Fibroblast of skin of right biceps (primary cell): ENCODE measurements around the gene CLCN5.
A peak's percentile ranks its signal among the peaks of the same experiment; 100 is the strongest.

Experiments used
- DNase-seq: peaks from one replicate; pipeline ENCODE4 v3.0.0-alpha.2; 2013

CLCN5 gene

DNA sequence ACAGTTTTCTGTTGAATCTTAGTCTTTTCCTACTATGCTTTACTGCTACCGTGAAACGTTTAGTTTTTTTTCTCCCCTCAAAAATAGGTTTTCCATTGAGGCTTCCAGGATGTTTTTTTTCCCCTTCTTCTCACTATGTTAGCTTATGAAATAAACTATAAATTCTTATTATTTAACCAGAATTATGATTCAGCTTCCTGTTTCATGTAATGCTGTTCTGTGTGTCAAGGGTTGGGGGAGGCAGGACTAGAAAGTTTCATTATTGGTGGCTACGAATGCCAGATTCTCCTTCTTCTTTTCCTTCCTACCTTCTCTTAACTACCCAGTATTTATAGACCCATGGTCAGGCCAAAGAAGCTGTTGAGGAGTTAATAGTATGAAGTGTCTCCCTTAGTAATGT is 11.8 kb downstream of the CLCN5 start:
- DNase-seq = no peak

DNA sequence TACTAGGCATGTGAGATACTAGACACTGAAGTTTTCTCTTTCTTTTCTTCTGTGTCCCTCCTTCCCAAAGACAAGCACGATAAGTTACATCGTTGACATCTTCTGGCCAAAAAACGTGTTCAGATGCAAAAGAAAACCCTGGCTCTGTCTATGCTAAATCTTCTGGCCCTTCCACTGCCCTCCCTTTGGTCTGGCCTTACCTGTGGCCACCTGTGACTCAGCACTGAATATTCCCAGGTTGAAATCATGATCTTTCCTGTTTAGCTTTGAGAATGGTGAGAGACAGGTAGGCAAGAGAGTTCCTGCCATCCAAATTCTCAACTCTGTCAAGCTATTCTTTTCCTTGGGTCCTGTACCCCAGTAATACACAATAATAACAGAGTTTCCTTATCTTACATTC is 12.3 kb downstream of the CLCN5 start:
- no peak for DNase-seq

DNA sequence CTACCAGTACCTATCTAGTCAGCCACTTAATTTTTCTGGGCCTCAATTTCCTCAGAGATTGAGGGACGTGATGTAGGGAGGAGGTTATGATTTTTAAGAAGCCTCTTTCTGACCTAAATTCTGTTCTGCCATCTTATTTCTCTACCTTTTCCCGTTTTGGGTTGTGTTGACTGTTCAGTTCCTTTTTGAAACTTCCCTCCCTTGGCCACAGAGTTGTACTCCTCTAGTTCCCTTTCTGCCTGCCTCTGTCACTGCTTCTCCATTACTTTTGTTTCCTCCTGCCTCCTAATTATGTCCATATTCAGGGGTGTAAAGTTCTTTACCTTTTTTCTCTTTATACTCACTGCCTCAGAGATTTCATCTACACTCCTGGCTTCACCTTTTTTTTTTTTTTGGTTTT is 25.4 kb downstream of the CLCN5 start:
- DNase-seq = no peak

DNA sequence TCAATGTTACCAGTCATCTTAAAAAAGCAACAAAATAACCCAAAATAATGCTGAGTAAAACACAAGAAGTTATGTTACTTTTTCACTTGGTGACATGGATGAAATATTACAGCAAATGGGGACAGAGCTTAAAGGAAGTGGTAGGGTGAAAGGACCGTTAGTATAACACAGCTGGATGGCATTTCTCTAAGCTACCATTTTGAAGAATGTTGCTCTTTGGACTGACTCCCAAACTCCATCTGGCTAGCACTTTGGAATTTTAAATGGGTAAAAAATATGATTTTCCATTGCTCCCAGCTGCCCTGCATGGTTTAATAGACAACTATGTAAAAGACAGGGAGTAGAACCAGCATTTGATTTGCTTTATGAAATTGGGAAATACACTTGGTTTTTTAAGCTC is 27.6 kb downstream of the CLCN5 start:
- no peak for DNase-seq

DNA sequence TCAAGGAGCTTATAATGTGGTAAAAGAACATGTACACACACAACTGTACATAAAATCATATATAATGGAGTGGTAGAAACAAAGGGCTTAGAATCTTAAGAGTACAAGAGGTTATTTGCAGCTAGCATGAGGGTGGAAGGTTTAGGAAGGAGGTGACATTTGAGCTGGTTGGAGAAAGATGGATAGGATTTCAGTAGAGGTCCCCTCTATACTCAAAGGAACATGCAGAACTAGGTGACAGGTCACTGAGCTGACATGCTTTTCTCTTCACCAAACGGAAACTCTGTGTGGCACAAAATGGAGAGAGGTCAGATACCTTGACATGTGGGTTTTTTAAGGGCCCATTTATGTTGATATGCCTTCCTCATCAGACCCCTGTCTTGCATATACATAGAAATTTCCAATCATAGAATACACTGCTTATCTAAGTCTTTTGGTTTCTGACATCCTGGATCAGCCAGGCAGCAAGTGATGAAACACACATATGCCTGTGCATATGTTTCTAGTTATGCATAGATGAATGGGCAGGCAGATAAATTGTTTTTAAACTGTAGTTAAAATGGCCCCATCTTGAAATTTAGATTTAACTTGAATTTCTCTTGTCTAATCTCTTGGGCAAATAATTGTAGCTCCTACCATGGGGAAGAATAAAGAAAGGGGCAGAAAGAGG is 29.3 kb downstream of the CLCN5 start:
- no peak for DNase-seq

DNA sequence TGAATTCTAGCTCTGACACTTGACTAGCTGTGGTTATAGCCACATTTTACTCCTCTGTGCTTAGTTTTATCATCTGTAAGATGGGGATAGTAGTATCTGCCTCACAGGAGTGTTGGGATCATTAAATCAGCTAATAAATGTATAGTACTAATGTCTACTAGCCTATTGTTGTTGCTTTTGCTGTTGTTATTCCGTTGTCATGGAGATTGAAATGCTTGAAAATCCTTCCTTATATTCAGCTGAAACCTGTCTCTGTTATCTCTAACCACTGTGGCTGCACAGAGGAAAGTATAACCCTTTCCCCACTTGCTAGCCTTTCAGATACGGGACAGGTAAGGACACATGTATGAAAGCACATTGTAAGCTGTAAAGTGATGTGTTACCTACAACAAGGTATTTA is 33.9 kb downstream of the CLCN5 start:
- no peak for DNase-seq

DNA sequence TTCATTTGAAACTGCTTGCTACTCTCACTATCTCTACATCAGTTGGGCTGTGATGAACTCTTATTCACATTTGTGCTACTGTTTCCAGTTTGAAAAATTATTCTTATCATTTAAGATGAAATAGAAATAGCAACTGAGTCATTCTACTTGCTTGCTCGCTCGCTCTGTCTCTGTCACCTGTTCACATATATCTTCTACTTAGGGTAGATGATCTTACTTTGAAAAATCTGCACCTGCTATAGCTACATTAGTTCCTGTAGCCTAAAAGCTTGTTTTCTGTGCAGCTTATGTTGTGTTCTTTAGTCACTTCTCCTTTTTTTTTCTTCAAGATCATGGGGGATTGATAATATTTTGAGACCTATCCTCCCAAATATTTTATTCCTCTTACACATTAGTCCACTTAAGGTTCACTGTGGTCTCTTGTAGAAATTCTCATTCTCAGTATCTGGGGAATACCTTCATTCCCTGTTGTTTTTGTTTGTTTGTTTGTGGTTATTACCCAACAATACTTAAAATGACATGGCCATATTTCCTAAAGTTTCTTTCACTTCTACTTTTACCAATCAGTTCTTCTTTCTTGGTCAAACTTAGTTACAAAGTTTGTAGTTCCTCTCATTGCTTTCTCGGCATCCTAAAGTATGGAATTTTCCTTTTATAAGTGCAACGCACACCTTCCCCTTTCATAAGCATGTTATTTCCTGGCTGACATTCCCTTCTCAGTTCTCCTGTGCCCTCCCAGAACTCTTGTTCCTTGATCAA is 36.5 kb downstream of the CLCN5 start:
- no peak for DNase-seq

DNA sequence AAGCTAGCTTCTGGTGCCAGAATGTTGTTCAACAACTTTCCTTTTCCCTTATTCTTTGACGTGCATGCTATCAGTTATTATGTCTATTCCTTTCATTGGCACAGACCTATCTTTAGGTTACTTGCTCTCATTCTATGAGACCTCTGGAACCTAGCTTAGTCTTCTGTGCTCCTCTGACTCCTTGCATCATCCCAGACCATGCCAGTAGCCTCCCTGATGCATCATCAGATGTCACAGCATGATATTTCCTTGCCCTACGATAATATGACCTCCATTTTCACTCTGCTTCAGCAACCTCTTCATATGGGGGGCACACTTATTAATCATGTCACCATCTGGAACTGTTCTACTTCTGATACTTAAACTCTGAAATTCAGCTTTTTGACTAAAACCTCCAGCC is 37.2 kb downstream of the CLCN5 start:
- no peak for DNase-seq

DNA sequence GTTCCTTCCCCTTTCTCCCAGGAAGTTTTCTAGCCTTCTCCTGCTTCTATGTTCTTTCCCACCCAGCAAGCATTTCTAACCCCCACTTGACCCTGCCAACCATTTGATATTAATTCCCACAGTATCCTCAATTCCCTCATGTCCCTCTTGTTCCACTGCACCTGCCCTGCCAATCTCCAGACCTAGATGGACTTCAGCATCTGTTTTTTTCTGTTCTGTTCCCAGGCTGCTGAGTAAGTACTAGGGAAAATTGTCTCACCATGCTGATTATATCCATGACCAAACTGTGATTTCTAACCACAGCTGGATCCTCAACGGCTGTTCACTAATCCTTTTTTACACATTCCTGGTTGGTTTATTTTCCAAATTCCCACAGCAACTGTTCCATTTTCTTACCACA is 37.7 kb downstream of the CLCN5 start:
- DNase-seq = no peak

DNA sequence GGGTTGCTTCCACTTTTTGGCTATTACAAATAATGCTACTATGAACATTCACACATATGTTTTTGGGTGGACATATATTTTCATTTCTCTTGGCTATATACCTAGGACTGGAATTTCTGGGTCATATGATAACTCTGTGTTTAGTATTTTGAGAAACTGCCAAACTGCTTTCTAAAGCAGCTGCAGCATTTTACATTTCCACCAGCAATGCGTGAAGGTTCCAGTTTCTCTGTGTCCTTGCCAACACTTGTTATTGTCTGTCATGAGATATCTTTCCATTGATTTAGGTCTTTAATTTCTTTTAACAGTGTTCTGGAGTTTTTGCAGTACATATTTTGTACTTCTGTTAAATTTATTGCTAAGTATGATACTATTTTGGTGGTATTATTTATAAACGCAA is 48.3 kb downstream of the CLCN5 start:
- DNase-seq = no peak

DNA sequence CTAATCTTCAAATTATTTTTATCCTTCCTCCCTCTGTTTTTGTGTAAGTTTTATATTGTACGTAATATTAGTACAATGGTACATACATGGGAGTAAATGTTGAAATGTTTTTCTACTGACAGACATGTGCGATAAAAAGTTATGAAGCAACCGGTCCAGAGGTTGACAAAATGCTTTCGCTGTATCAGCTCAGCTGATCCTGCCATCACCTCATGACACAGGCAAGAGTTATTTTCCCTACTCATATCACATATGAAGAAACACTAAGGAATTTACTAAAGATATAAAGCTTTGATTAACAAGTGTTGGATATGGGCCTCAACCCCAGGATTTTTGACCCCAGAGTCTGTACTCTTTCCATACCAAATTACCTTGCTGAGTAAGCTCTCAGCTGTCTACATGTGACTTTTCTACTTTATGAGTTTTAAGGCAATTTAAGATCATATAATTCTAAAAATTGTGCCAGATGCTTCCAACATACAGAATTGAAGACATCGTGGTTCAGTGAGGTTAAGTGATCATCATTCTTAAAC is 50.0 kb downstream of the CLCN5 start:
- DNase-seq = peak; percentile 25

DNA sequence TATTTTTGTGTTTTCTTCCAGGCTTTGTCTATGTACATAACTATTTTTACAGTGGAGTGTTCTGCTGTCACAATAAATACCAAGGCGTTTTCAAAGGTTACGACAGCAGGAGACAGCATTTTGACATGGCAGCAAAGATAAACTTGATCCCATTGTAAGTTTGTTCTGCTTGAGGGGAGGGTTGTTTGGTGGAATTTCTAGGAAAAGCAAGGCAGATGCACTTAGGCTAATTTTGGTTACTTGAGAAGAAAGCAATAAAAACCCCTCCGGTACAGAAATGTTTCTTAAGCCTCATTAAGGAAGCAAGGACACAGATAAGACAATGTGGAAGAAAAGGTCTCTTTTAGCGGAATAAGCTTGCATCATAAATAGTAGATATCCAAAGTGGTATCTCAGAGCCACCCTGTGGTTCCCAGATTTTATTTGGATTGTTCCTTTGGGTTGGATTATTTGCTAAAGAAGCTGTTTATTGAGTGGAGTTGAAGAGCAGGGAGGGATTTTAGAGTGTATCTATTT is 54.3 kb downstream of the CLCN5 start:
- no peak for DNase-seq

DNA sequence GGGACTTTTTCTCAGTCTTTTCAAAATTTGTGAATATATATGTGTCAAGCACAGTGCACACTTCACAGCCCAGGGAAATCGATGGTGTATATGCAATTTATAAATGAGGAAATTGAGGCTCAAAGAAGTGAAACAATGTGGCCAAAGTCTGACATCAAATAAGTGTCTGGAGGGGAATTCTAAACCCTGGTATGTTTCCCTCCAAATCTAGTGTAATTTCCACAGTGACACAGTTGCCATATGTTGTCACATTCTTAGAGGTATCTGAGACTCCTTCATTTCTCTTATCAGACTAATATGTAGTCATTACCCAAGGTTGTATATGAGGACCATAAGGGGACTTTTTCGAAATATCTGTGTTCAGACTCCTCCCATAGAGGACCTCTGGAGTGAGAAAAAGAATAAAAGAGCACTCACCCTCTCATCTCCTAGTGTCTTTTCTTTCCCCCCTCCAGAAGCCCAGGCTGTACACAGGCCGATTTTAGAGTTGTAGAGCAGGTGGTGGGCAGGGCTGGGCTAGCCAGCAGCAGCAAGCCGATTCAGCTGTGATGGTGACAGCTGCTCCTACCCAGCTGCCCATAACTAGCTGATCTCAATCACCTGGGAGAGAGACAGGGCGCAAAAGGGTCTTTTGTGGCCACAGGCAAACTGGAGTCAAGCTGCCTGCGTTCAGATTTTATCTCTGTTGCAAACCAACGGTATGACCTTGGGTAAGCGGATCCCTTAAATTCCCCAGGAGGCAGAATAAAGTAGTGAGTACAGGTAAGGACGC is 55.1 kb downstream of the CLCN5 start:
- DNase-seq = no peak

DNA sequence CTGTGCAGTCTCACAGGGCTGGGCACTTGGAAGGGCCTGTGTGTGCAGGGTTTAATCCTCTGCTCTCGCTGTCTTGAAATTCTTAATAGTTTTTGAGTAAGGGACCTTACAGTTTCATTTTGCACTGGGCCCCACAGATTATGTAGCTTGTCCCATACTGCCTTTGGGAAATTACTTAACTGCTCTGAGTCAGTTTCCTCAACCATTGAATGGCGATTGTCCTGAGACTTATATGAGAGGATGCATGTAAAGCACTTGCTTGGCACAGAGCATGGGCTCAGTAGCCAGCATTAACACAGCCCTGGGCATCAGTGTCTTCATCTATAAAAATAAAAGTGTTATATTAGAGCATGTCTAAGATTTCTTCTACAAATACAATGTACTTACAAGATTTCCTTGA is 55.8 kb downstream of the CLCN5 start:
- DNase-seq = no peak

DNA sequence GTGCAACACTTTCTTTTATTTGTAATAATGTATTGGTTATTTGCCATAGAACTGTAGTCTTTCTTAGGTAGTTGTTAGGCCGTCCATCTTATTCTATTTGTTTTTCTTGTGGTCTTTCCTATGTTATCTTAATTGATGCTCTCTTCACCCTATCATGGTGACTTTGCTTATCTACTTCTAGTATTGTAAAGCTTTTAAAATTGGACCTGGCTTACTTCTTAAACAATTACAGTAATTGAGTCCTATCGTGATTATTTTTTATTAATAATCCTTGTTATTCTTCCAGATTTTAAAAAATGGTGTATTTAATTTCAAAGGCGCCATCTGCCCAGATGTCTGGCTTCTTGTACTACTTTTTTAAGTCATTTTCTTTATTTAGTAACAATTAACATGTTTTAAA is 63.7 kb downstream of the CLCN5 start:
- no peak for DNase-seq

DNA sequence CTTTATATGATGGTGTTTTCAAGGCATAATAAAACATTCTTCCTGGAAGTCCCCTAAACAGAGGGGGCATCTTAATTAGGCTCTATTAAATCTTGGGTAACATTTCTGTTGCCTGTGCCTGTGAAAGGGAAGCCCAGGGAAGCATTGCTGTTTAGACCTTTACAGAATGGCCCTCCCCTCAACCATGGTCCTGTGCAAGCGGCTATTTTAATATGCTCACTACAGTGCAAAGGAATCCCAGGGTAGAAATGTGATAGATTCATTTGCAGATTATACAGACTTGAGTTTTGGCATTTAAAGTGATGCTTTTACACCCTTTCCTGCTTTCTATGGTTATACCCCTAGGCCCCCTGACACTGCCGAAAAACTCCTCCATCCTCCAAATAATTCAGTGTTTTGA is 65.3 kb downstream of the CLCN5 start:
- DNase-seq = no peak

DNA sequence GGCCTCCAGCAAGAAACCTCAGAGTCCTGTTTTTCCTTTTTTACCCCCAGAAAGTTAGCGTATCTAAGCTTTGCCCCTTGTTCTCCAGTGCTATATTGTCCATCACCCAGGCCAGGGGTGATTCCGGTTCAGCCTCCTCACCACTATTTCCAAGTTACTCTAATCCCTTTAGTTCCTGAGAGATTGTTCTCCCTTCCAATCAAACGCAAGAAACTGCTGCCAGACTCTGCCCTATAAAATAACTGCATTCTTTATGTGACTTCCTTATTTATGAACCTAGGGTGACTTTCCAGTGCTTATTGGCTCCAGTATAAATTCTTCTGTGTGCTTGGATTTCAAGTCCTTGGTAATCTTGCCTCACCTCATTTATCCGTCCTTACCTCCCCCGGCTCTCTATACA is 65.7 kb downstream of the CLCN5 start:
- no peak for DNase-seq

DNA sequence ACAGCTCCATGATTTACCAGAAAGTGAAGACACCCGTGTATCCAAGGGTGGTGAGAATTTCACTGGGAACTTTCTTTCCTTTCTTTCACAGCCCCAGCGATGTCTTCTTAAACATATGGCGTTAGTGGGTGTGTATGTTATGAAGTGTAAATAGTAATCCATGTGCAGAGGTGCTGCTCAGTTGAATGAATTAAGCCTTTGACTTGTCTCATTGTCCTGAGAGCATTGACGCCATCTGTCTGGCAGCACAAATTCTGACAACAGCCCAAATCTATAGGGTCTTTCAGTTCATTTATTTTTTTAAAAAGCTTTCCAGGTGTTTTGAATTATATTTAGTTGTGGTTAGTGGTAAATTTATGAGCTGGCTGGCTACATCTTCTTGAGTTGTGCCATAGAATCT is 69.4 kb downstream of the CLCN5 start:
- no peak for DNase-seq

DNA sequence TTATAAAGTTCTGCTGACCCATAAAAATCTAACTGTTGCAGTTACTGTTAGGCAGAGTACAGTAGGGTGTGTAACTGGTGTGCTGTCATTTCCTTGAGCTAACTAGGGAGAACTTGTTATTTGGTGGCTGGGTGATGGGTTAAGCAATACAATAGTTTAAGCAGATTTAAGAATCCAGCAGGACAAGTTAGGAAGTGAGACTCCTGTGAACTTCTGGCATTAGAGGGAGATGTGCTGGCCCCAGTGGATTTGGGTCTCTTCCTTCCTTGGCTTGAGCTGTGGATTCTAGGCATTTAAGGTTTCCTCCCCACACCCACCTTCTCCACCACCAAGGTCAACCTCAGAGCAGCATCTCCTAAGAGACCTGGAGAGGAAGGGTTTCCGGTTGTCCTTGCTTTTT is 70.5 kb downstream of the CLCN5 start:
- DNase-seq = no peak

DNA sequence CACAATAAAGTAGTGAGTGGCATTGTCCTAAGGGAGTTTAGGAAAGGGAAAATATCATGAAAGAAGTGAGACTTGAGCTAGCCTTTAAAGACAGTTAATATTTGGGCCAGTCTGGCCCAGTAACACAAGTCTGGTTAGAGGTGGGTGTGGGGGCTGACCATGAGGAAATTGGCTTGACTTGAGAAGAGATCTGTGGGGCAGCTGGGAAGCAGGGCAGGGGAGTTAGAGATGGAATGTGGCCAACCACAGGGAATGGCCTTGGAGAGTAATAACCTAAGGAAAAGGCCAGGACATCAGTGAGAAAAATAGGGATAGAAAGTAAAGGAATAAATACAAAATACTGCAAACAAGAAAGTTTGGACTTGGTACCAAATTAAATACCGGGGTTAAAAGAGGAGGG is 71.3 kb downstream of the CLCN5 start:
- DNase-seq = no peak

DNA sequence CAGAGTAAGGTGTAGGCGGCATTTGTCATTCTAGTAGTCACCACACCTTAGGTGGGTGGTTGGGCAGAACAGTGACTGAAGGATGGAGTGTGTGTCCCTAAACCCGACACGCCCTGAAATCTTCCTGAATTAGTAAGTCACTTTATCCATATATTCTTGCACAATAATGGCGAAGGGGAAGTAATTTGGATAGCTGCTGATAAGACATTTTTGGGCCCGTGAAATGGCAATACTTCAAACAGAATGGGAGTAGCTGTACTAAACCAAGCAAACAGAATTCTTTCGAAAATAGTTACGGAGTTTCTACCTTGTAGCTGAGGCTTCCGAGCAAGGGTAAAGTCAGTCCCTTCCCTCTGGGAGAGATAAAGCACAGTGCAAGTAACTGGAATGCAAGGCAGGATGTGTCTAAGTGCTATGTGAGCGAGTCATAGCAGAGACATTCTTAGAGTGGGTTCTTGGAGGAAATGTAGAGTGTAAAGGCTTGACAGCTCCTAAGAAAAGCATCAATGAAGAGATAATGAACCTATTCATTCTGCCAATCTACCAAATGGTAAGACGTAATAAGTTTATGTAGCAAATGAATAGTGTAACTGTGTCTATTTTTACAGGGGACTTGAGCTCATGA is 72.8 kb downstream of the CLCN5 start:
- peak; percentile 82 for DNase-seq

DNA sequence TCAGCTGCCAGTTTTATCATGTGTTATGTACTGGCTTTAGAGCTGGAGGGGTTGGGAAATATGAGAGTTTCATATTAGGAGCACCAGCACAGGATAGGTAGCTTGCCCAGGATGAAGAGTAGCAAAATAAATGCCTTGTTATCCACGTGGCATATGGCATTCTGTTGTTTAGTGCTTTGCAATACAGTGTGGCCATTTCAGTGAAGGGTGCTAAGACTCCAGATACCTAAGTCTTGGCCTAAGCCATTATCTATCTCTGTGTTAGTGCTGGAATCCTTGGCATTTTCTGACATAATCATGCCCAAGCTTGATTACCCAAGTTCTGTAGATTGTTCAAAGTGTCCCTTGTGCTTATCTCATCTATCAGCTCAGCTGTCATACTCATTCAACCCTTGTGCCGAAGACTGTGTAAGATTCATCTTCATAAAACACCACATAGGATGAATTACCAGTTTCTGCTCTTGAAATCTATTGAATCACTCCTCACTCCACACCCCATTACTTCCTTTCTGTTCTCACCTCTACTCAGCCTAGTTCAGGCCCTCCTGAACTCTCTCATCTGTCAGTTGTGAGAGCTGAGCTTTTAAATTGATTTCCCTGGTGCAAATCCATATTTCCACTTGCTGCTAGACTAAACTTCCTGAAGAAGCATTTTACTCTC is 73.5 kb downstream of the CLCN5 start:
- peak; percentile 21 for DNase-seq

DNA sequence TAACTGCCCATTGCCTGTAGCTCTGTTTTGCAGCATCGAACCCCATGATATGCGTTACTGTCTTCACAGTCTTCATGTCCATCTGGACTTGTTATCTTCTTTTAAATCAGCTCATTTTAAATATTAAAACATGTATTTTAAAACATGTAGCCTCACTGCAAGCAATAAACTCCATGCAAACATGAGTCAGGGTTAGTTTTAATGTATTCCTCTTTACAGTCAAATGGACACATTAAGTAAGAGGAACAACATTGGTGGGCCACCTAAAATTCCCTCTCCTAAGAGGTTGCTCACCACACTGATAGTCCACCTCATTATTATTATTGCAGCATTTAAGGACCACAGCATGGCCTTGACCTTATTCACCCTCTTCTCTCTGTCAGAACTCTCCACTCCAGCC is 74.1 kb downstream of the CLCN5 start:
- DNase-seq = no peak
